GM18907 (cell line): ENCODE measurements around the gene DYRK1A.

Source experiments
- ATAC-seq: cut with Tn5 transposase; IDR thresholded peaks from one replicate; pipeline ENCODE4 v1.9.1; 2021; ENCODE audit warnings: mild to moderate bottlenecking, moderate library complexity; ENCODE audit not compliant: unreplicated experiment

DYRK1A gene

GRCh38 chr21:37414292-37415253, 48.0 kb downstream of the DYRK1A start:
- no peak for ATAC-seq

DNA sequence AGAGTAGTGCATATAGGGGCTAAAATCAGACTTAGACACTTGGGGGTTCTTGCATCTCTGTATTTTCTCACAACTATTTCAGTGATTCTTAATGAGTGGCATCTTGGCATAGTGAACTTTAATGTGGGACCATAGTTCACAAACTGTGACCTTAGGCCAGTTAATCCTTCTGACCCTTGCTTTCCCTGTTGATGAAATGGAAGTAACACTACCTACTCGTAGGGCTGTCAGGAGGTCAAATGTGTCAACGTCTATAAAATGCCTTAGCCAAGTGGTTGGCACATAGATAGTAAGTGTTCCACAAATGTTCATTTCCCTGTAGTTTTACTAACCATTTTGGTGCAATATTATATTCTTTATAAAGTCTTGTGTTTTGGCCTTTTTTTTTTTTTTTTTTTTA, 49.4 kb downstream of the DYRK1A start:
- no peak for ATAC-seq

DNA sequence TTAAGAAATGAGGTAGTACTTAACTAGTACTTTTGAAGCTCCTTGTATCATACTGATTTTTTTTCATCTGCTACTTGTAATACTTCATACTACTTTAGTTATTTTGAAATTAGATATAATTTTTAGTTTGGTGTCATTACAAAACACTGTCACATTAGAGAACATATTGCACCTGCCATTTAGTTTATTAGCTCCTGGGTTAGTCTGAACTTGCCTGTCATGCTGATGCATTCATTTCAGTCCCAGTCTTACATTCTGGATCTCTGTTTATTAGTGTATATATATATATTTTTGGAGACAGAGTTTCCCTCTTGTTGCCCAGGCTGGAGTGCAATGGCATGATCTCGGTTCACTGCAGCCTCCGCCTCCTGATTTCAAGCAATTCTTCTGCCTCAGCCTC, 50.3 kb downstream of the DYRK1A start:
- ATAC-seq = no peak

DNA sequence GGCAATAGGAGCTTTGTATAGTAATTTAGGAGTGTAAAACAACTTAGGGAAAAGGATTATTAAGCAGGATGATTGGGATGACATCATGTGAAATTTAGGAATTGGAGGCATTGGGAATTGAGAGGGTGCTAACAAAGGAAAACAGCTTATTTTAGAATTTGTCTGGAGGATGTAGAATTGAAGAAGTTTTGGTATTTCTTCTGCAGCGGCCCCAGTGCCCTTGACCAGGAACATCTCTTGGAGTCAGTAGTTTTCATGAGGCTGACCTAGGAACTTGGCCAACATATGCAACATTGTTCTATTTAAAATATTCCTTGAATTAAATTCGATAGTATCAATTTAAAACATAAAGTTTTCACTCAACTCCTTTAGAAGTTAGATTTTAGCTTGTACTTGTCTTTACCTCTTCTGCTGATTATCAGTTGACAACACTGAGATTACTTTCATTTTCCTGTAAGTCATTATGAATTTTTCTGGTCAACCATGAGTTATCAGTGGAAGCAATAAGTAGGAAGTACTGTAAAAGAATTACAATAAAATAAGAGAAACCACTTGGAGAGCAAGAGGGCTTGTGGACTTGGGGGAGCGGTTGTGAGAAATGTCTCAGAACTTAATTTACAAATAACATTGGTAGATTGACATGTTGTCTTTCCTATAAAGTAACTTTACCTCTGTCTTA, 52.8 kb downstream of the DYRK1A start:
- ATAC-seq = no peak

GRCh38 chr21:37421306-37421705, 54.7 kb downstream of the DYRK1A start:
- ATAC-seq = no peak

DNA sequence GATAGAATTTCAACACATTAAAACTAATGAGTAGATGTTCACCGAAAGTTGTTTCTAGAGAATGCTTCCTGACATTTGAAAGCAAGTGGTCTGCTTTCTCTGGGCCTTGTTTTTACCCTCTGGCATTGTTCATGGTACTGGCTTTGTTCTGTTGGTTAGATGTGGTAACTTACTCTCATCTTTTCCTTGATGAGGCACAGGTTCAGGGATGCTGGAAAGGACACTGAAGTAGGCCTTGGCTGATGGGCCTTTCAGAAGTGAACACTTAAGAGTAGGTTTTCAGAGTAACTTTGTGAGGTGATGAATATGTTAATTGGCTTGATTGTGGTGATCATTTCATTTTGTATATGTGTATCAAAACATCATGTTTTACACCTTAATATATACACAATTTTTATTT, 55.8 kb downstream of the DYRK1A start:
- ATAC-seq = no peak

DNA sequence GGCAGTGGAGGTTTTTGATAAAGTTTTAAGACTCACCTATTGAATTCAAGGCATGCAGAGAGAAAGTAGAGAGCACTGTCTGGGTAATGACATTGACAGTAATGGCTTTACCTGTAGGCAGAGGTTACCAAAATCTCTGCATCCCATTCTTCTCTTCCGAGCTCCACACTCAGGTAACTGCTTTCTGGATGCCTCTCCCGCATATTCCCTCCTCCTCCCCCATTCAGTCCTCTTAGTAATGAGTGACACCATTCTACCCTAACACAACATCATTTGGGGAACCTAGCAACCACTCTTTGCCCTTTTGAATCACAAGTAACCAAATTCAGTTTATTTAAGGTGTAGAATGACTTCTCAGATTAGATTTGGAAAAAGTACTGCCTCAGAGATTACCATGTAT, 56.5 kb downstream of the DYRK1A start:
- ATAC-seq = no peak

DNA sequence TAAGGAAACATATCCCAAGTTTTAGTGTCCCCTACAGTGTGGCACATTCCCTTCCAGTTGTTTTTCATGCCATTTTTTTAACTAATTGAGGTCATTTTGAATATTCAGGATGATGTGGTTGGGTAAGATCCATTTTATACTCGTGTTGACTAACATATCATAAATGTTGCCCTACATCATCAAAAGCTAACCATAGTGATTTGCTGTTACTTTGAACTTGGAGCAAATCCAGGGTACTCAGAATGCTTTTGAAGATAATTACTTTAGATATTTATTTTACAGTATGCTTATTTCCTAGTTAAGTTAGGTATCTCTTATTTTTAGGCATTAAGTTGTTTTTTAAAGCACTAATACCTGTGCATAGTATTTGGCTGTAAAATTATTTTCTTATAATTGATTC, 57.8 kb downstream of the DYRK1A start:
- no peak for ATAC-seq

DNA sequence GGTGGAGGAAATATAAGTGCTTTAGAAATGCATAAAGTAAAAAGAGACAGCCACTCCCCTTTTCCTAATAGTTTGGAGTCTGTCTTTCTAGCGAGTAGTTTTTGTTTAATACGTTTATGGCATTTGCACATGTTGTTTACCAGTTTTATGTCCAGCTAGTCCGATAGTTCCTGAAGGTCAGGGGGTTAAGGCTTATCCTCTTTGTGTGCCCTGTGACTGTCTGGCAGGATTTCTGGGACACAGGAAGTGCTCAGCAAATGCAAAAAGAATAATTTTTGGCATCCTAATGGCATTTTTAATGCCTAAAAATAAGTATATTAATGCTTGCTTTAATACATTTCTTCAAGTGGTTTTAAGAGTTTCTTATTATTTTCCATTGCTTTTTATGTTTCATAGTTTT, 58.4 kb downstream of the DYRK1A start:
- ATAC-seq = no peak

- no peak for ATAC-seq
Measured at GRCh38 chr21:37425684-37426083, 59.1 kb downstream of the DYRK1A start.

DNA sequence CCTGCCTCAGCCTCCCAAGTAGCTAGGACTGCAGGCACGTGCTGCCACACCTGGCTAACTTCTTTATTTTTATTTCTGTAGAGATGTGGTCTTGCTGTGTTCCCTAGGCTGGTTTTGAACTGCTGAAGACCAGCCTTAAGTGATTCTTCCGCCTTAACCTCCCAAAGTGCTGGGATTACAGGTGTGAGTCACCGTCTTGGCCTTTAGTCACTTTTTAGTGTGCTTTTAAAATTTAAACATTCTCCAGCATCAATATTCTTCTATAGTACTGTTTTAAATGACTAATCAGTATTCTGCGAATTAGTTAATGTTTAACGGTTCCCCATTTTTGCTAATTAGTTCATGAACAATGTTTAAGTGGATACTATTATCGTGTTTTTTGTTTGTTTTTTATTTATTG, 60.6 kb downstream of the DYRK1A start:
- no peak for ATAC-seq

DNA sequence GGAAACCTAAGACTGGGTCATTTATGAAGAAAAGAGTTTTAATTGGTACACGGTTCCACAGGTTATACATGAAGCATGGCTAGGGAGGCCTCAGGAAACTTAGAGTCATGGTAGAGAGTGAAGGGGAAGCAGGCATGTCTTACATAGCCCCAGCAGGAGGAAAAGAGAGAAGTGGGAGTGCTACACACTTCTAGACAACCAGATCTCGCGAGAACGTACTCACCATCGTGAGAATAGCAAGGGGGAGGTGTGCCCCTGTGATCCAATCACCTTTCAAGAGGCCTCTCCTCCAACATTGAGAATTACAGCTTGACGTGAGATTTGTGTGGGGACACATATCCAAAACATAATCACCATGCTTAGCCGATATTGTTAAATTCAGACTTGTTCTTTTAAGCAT, 62.8 kb downstream of the DYRK1A start:
- ATAC-seq = no peak

- ATAC-seq = no peak
Measured at GRCh38 chr21:37430184-37430821, 63.7 kb downstream of the DYRK1A start.

DNA sequence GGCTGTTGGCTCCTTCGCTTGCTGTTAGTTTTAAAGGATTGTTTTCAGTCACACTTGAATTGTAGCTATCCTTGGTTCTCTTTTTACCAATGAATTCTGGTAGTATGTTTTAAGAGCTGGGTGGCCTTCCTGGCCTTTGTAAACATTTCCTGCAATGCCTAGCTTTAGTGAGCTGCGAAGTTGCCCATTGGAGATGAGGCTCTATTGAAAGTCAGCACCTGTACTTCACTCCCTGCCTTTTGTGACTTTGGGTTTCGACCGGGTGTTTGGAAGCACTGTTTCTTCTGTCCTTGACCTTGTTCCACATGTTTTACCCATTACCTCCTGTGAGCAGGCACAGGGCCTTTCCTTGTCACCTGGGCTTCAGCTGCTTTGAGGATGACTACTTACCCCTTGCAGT, 64.7 kb downstream of the DYRK1A start:
- ATAC-seq = no peak

- no peak for ATAC-seq
Measured at GRCh38 chr21:37432710-37433455, 66.3 kb downstream of the DYRK1A start.

DNA sequence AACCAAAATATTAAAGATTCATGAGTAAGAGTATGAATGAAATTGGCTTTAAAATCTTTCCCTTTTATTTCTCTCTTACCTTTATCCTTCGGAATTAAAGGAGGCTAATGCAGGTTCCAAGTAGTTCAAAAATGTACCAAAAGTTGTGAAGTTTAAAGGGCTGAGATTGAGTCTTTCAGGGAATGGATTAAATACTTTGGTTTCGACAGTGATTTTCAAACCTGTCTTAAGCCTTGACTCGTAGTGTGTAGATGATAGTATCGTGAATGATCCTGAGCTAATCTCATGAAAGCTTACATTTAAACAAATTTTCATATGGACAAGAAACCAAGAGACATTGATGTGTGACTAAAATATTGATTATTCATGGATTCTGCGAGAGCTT, 66.9 kb downstream of the DYRK1A start:
- no peak for ATAC-seq

- peak; percentile 73 for ATAC-seq
Measured at GRCh38 chr21:37435120-37435519, 68.5 kb downstream of the DYRK1A start.

DNA sequence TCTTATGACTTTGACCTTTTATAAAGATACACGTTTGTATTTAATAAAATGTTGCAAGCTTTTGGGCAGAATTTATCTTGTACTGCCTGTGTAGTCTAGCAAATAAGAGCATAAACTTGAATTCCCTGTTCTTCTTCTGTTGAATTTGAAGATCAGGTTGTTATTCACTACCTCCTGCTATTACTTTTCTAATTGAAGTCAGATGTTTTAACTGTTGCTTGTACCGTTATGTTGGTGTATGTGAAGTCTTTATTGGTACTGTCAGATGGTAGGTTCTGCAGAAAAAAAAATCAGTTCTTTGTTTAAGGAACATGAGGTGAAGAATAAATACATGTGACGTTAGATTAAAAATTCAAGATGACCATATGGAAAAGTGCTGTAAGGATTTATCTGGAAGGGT, 69.1 kb downstream of the DYRK1A start:
- no peak for ATAC-seq

DNA sequence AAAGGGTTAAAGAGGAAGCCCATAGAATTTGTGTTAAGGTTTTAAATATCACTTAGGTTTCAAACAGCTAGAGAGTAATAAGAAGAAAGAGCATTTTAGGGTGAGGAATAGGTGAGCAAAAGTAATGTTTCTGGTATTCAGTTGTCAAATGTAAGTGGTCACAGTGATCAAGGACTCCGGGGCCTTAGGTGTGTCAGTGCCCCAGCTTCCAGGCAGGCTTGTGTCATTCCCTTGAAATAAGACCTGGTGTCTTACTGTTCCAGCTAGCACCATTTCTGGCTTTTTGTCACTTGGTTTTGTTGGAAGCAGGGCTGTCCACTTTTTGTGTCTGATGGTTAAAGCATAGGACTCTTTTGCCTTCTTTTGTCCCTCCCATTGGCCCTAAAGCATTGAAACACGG, 69.6 kb downstream of the DYRK1A start:
- ATAC-seq = no peak

DNA sequence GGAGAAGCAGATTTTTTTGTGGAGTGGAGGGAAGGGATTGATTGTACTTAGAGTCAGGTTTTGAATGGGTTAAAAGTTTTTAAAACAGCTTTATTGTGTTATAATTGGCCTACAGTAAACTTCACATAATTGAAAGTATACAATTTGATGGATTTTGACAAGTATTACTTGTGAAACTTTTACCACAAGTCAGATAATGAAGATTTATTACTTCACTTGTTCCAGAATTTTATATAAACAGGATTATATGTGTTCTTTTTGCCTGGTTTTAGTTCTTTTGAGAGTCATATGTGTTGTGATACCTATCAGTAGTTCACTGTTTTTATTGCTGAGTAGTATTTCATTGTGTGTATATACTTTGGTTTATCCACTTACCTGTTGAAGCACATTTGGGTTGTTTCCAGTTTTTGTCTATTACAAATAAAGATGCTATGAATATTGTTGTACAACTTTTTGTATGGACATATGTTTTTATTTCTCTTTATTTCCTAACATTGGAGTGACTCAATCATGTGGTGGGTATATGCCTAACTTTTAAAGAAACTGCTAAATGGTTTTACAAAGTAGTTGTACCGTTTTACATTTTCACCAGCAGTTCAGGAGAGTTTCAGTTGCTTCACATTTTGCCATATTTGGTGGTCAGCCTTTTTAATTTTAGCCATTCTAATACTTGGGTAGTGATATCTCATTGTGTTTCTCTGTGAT, 71.0 kb downstream of the DYRK1A start:
- ATAC-seq = no peak

GRCh38 chr21:37443683-37444082, 77.1 kb downstream of the DYRK1A start:
- no peak for ATAC-seq
